ENCODE results near the gene NPEPPS.
"Not testable (repeated sequence)": the region's sequence is repeated elsewhere in the genome, so short reads cannot be mapped to it uniquely, and the experiment has no call there.

- not testable (repeated sequence) for TF ChIP-seq EZH2 (IDR thresholded peaks at IDR 0.05; ENCODE audit: borderline replicate concordance); CTCF (IDR thresholded peaks at IDR 0.05; ENCODE audit: poor library complexity); EZH2phosphoT487 (IDR thresholded peaks at IDR 0.05; ENCODE audit: low read depth, severe bottlenecking, unreplicated experiment)
These were observed 28.0 kb upstream of the NPEPPS start for GRCh38 chr17:47502776-47503455.
